Activated T-cell treated with anti-CD3 and anti-CD28 coated beads for 1 hour (primary cell): Measurements from ENCODE around the gene GRIN3A.
"Not testable (repeated sequence)": the region's sequence is repeated elsewhere in the genome, so short reads cannot be mapped to it uniquely, and the experiment has no call there.

Experiments used
- DNase-seq: peaks from one replicate; pipeline ENCODE4 v3.0.0-alpha.2; 2020; ENCODE audit warnings: low read depth

The GRIN3A gene

DNA sequence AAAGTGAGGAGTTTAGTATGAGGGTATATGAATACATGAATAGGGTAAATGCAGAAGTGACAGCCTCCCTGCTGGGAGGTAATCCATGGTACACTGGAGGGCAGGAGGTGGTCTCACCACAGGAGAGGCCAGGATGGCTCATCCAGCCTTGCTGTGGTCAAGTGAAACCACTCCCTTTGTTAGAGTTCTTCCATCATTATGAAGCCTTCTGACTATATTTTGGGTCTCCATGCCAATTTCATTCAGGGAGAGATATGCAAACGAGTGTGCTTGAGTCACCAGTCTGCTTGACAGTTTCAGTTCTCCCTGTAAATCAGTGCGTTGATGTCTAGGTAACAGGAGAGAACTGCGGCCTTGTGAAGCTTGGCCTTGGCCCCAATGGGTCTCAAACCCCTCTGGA, 160.1 kb downstream of the GRIN3A start:
- no peak for DNase-seq

- no peak for DNase-seq
Measured at GRCh38 chr9:101574731-101575333, 163.6 kb downstream of the GRIN3A start.

DNA sequence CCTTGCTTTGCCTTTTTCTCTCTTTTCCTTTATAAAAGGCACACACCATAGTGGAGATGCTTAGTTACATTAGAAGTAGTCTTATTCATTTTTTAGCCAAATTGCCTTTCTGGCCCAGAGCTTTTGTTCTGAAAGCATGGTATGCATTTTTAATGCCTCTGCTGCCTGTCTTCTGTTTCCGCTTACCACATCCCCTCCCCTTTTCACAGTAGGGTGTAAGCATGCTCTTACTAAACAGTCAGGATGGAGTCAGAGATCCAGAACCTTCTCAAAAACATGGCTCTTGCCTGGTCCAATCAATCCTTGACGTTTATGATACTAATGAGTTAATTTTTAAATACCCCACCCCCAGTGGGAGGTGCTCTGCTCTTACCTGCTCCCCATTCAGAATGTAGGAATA, 166.1 kb downstream of the GRIN3A start:
- DNase-seq, result no peak

DNA sequence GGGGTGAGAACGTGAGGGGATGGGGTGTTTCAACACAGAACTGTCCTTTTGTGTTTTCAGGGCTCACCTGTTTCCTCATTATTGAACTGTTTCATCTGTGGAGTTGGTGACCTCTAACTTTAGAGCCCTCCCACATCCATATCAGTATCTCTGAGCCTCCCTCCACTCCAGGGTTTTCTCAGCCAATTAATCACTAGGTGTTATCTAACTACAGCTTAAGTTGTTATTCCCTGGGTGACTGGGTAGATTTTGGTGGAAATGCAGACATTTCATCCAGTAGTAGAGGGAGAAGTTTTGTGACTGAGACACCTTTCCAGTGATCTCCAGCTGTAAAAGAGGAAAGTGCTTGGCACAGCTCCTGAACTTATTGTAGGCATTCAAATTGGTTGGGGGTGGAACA, 167.3 kb downstream of the GRIN3A start:
- no peak for DNase-seq

DNA sequence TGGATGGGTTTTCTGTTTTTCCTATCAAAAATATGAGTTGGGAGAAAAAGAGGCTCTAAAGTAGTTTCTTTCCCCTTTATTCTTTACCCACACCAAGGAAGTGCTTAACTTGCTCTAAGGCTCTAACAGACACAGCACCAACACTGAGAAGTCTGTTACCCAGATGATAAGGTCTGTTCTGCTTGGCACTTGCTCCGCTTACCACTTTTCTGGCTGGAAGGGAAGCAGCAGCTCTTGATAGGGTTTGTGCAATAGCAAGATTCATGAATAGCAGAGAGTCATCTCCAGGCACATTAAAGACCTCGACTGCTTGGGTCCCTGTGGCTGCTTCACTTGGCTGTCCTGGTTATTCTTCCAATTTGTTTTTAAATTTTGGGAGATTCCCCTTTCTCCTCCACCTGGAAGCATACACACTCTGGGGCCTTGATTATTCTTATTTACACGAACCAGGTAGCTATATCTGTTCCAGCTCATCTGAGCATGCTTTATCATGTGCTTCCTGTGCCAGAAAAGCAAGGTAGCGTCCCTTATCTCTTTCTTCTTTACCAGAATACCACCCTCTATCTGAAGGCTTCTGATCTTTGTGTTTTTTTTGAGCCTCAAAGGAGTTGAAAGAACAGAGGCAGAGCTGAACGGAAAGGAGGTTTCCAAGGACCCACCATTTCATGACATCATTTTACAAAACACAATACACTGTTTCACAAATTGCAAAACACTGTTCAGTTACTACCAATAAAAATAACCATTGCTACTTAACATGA, 168.5 kb downstream of the GRIN3A start:
- no peak for DNase-seq

- no peak for DNase-seq
Measured at GRCh38 chr9:101567725-101568350, 170.6 kb downstream of the GRIN3A start.

DNA sequence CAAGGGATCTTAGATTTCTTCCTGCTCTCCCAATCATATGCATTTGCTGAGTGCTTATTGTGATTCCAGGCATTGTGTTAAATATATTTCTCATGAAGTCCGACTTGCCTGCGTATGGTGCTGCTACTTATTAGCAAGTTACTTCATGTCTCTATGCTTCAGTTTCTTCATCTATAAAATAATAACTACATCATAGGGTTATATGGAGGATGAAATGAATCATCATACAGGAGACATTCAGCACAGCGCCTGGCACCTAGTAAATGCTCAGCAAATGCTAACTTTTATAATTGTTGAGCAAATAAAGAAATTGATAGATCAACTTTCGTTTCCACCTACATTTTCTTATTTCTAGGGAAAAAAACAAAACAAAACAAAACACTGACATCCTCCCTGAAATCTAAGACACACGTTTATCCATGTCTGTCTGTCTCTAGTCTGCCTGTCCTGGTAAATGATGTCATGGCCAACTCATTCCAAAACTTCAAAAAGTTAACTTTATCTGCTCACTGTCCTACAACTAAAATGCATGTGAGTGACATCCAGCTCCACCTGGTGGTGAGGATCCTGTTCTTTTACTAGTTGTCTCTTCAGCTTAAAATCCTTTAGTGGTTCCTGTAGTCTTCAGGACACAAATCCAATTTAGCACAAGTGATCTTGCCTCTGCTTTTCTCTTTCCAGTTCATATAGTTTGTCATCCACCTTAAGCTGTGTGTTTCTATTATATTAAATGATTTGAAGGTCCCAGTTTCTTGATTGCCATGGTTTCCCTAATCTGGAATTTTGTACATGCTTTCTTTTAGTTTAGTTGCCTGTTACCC, 171.3 kb downstream of the GRIN3A start:
- peak; percentile 16 for DNase-seq

DNA sequence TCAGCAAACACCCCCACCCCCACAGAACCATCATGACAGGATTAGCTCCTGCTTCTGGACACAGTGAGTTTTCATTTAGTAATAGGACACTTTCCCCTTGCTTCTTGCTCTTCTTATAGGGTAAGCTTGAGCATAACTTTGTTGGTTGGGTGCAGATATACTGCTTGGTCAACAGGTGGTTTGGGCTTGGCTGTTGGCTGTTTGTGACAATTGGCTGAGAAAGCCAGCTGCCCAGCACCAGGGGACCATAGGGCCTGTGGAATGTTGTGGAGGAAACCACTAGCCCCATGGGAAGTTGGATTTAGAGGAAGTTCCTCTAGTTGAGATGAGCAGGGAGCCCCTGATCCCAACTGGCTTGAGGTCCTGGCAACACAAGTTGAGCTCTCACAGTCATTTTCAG, 174.2 kb downstream of the GRIN3A start:
- DNase-seq, result no peak

DNA sequence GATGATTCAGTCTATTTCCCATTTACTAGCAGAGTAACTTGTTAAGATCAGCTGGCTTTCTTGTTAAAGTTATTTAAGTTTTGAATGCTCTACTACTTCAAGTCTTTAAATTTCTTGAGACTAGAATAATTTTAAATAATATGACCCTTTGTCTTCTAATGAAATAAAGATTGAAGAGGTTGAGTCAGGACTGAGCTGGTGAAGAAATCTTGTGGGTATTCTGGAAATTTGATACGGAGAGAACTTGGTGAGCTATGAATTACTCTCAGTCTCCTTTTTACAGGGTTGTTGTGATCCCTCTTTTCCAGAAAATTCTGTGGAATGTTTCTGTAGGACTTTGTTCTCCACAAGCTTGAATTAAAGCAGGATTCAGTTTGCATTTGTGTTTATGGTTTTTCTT, 175.5 kb downstream of the GRIN3A start:
- DNase-seq, result no peak

- no peak for DNase-seq
Measured at GRCh38 chr9:101561740-101562139, 176.7 kb downstream of the GRIN3A start.

DNA sequence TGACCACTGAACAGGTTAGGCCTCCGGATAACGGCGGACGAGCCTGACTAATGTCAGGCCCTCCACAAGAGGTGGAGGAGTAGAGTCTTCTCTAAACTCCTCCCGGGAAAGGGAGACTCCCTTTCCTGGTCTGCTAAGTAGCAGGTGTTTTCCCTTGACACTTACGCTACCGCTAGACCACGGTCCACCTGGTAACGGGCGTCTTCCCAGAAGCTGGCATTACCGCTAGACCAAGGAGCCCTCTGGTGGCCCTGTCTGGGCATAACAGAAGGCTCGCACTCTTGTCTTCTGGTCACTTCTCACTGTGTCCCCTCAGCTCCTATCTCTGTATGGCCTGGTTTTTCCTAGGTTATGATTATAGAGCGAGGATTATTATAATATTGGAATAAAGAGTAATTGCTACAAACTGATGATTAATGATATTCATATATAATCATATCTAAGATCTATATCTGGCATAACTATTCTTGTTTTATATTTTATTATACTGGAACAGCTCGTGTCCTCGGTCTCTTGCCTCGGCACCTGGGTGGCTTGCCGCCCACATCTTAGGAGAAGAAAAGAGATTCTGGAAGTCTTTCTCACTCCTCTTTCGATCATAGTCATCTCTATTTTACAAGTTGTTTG, 188.9 kb downstream of the GRIN3A start:
- DNase-seq, result not testable (repeated sequence)

- no peak for DNase-seq
Measured at GRCh38 chr9:101543098-101543735, 195.2 kb downstream of the GRIN3A start.

DNA sequence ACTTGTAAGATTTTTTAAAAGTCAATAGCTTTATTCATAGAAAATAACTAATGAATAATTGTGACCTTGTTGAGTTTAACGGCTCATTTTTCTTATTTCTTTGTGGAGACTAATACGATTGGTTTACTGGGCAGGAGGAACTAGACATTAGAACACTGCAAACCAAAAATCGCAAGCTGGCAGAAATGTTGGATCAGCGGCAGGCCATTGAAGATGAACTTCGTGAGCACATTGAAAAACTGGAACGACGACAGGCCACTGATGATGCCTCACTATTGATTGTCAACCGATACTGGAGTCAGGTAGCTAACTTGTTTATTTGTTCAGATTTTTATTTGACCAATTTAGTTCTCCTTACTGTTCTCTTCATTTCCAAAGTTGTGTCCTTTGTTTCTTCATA, 198.4 kb downstream of the GRIN3A start:
- no peak for DNase-seq

GRCh38 chr9:101536938-101537337, 201.5 kb downstream of the GRIN3A start:
- no peak for DNase-seq

- DNase-seq, result no peak
Measured at GRCh38 chr9:101536351-101536750, 202.1 kb downstream of the GRIN3A start.

- DNase-seq, result peak; percentile 100
Measured at GRCh38 chr9:101533334-101534204, 204.9 kb downstream of the GRIN3A start, which contains the start of gene RNF20. Gene RNF20, plus strand, starts transcription at chr9:101533853. Its CDS starts 1,571 bp downstream, at chr9:101535424.

- peak; percentile 40 for DNase-seq
Measured at GRCh38 chr9:101530076-101530711, 208.3 kb downstream of the GRIN3A start.

DNA sequence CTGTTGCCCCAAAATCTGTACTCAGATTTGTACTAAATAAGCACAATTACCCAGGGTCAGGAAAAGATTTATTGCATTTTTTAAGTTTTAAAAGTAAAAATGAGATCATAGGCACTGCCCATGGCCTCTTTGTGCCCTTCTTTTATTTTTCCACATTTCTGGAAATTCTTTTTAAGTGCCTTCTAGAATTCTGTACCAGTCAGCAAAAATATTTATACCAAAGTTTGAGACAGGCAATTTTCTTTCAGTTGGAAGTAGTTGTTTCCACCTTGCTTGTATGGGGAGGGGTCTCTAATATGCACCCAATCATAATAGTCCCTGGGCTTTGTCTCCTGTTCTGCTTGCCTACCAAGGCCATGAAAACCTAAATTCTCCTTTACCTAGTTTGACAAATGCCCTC, 210.4 kb downstream of the GRIN3A start:
- no peak for DNase-seq

DNA sequence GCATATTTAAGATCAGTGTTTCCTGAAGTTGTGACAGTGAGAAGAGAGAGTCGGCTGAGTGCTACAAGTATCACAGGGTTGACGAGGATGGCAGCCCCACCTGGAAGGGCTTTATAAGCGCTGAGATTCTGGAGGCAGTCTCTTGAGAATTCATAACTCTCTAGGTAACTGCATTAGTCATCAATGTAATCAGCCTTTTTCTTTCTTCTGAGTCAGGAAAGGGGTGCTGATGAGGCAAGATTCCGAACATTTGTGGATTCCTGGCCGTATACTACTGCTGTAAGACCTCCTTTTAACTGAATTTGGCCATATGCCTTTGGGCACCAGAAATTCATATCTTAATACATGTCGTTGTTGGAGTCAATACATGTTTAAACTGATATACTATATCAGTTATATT, 211.4 kb downstream of the GRIN3A start:
- no peak for DNase-seq

DNA sequence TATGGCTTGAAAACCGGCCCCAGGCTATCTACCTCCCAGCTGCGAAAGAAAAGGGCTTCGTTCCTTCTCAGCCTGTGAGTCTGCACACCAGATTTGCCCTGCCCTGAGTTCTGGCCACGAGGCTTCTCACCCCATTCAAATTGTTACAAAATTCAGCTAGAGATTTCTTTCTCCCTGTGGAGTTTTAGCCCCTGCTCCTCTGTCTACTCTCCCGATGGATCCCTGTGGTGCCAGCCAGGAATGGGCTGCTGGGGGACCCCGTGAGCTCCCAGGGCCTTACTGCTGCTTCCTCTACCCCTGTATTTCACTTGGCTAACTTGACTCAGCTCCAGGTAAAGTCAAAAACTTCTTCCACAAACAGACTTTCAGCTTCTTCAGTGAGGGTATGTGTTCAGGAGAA, 214.1 kb downstream of the GRIN3A start:
- no peak for DNase-seq
